OCI-LY7 (cell line): ENCODE data around the gene SUPT3H. TPM values are rescaled to one million over a fixed set of nuclear protein-coding genes. Genes with fewer than 3 reads are reported as not detected.

Experiments used
- BruUV-seq: library from RNA; stranded (reverse); fragments of 400-500 nt; replicated peaks from 2 replicates; lab custom pipeline; 2021; lab: Mats Ljungman, UMichigan
- CTCF ChIA-PET: fragments of 300-600 bp; sonication (Branson Sonifier 250); formaldehyde crosslinking; loops from one replicate; lab custom pipeline; 2022; ENCODE audit warnings: antibody characterized with exemption; ENCODE audit not compliant: unreplicated experiment; lab: Charles Lee
- POLR2A ChIA-PET: fragments of 300-600 bp; sonication (Branson Sonifier 250); formaldehyde crosslinking; loops from one replicate; lab custom pipeline; 2022; ENCODE audit warnings: antibody characterized with exemption; lab: Charles Lee
- DNase-seq: peaks from one replicate; pipeline ENCODE4 v3.0.0-alpha.2; 2015; ENCODE audit warnings: low spot score
- H2AFZ ChIP-seq: fragments of 200-600 bp; sonication (generic), shearing (Covaris generic); 2 replicates; pipeline ENCODE4 v1.6.1; 2014; ENCODE audit warnings: mild to moderate bottlenecking, antibody characterized with exemption, low read length, moderate library complexity
- H3K27ac ChIP-seq: fragments of 200-600 bp; sonication (generic); 2 replicates; pipeline ENCODE4 v1.5.1; 2014; ENCODE audit warnings: mixed run types, low read depth, mild to moderate bottlenecking, moderate library complexity, low read length, inconsistent platforms; ENCODE audit not compliant: poor library complexity, severe bottlenecking
- H3K36me3 ChIP-seq: fragments of 200-600 bp; sonication (generic); 2 replicates; pipeline ENCODE4 v1.6.1; 2014; ENCODE audit warnings: mild to moderate bottlenecking, antibody characterized with exemption, low read length, moderate library complexity, mixed read lengths; ENCODE audit not compliant: insufficient read depth
- H3K4me1 ChIP-seq: fragments of 200-600 bp; sonication (generic); 2 replicates; pipeline ENCODE4 v1.5.1; 2014; ENCODE audit warnings: mild to moderate bottlenecking, low read length; ENCODE audit not compliant: insufficient read depth, poor library complexity, severe bottlenecking
- H3K4me2 ChIP-seq: fragments of 200-600 bp; sonication (generic); 2 replicates; pipeline ENCODE4 v1.6.1; 2014; ENCODE audit warnings: mild to moderate bottlenecking, low read length
- H3K4me3 ChIP-seq: fragments of 200-600 bp; sonication (generic); 2 replicates; pipeline ENCODE4 v1.5.1; 2014; ENCODE audit warnings: mild to moderate bottlenecking, low read depth, low read length; ENCODE audit not compliant: poor library complexity, severe bottlenecking
- H3K79me2 ChIP-seq: fragments of 200-600 bp; sonication (generic); 2 replicates; pipeline ENCODE4 v1.6.1; 2016; ENCODE audit warnings: low read depth, mild to moderate bottlenecking, low read length, moderate library complexity, mixed read lengths; ENCODE audit not compliant: insufficient read depth
- H3K9me2 ChIP-seq: fragments of 200-600 bp; sonication (generic); 2 replicates; pipeline ENCODE4 v1.6.1; 2016; ENCODE audit warnings: mild to moderate bottlenecking, low read length, mixed read lengths; ENCODE audit not compliant: insufficient read depth
- H3K9me3 ChIP-seq: fragments of 200-600 bp; sonication (generic); 2 replicates; pipeline ENCODE4 v1.6.1; 2014; ENCODE audit warnings: mild to moderate bottlenecking, mixed run types, low read length, mixed read lengths
- H4K20me1 ChIP-seq: fragments of 200-600 bp; sonication (generic); 2 replicates; pipeline ENCODE4 v1.6.1; 2014; ENCODE audit warnings: mild to moderate bottlenecking, antibody characterized with exemption, low read length, moderate library complexity, mixed read lengths; ENCODE audit not compliant: insufficient read depth
- CTCF ChIP-seq: fragments of 200-600 bp; sonication (generic); conservative IDR thresholded peaks from 2 replicates; pipeline ENCODE4 v1.5.1; 2014; ENCODE audit warnings: mild to moderate bottlenecking, antibody characterized with exemption, low read length, moderate library complexity, mixed read lengths
- EZH2phosphoT487 ChIP-seq: fragments of 200-600 bp; sonication (generic); IDR thresholded peaks from 2 replicates; pipeline ENCODE4 v1.6.1; 2018; ENCODE audit warnings: low read depth, borderline replicate concordance, mild to moderate bottlenecking, mixed run types, antibody characterized with exemption, low read length, moderate library complexity, mixed read lengths
- intact Hi-C: fragments of 100-400 bp; cut with micrococcal nuclease; formaldehyde crosslinking; loops from one replicate; pipeline ENCODE4 v1.10.0; 2022; ENCODE audit not compliant: unreplicated experiment
- total RNA-seq, 2 experiments: library from RNA; depleted of rRNA in 1 of 2; stranded (reverse); fragments of >200 nt in 1 of 2; shearing (Covaris generic) in 1 of 2; gene quantifications; 2 replicates each; pipeline ENCODE4 v1.2.3, GENCODE V29; 2014 to 2022

Gene SUPT3H
- total RNA-seq, 2 experiments from 2014 or later, result 1.1 to 7.1 TPM

DNA sequence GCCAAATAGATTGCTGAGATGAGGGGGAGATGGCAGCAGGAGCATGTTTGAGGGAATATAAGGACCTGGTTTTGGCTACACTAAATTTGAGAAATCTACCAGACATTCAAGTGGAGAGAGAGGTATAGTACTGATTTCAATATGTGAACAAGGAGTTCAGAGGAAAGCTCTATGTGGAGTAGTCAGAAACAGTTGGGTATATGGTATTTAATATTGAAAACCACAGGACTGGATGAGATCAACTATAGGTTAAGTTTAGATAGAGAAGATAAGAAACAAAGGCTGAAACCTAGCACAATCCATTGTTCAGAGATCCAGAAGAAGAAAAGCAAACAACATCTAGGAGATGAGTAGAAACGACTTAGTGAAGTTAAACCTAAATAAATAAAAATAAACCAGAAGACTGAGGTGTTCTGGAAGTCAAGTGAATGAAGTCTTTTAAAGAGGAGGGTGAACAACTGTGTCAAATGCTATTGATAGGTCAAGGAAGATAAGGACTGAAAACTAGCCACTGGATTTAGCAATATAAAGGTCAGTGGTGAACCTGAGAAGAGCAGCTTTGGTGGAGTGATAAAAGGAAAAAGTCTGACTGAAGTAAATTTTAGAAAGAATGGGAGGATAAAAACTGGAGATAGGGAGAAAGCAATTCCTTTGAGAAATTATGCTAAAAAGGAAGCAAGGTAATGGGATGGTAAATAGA is 170.8 kb downstream of the SUPT3H start:
- CTCF ChIA-PET, result no interaction called here

DNA sequence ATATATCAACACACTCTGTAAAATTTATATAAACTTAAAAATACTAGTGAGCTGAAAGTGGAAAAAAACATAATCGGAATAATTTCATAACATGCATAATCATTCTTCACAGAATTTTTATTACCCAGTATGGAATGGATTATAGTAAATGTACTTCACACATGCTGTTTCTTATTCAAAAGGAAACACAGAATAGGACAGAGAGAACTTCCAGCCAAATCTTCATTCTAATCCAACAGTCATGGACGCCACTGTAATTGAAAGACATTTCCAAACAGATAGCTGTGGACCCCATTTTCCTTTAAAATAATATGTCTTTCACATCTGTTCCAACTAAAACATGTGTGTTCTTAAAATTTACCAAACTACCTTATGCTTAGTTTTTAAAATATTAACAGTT is 176.2 kb downstream of the SUPT3H start:
- Histone ChIP-seq H3K27ac (no peak overlapping the region), H3K4me1 (no peaks in the 10 kb centered on the region), H3K4me3 (no peak overlapping the region), H2AFZ (no peak overlapping the region), H3K79me2 (no peaks in the 10 kb centered on the region), H3K9me3 (no peaks in the 10 kb centered on the region), H4K20me1 (no peaks in the 10 kb centered on the region), H3K9me2 (no peaks in the 10 kb centered on the region), H3K4me2 (no peak overlapping the region), H3K36me3 (no peaks in the 10 kb centered on the region)
- TF ChIP-seq CTCF, result no peak
- TF ChIP-seq EZH2phosphoT487, result no peak
- ChIA-PET POLR2A (no interaction called here), CTCF (no interaction called here)
- intact Hi-C loops, result no loop called here
- no TSS peak for BruUV-seq
- DNase-seq, result no peak

More for the DNA sequence above, 170.8 kb downstream of the SUPT3H start:
- no peak overlapping the region for H3K4me2 ChIP-seq
- intact Hi-C loops, result no loop called here
- no peaks in the 10 kb centered on the region for H3K36me3 ChIP-seq
- H3K27ac ChIP-seq, result no peak overlapping the region
- H4K20me1 ChIP-seq, result no peaks in the 10 kb centered on the region
- no peaks in the 10 kb centered on the region for H3K4me1 ChIP-seq
- H3K9me2 ChIP-seq, result no peaks in the 10 kb centered on the region
- BruUV-seq, result no TSS peak
- no peak for TF ChIP-seq CTCF
- TF ChIP-seq EZH2phosphoT487, result no peak
- no peaks in the 10 kb centered on the region for H3K79me2 ChIP-seq
- H3K9me3 ChIP-seq, result no peaks in the 10 kb centered on the region
- no peak overlapping the region for H3K4me3 ChIP-seq
- DNase-seq, result no peak
- POLR2A ChIA-PET, result no interaction called here
- no peak overlapping the region for H2AFZ ChIP-seq

DNA sequence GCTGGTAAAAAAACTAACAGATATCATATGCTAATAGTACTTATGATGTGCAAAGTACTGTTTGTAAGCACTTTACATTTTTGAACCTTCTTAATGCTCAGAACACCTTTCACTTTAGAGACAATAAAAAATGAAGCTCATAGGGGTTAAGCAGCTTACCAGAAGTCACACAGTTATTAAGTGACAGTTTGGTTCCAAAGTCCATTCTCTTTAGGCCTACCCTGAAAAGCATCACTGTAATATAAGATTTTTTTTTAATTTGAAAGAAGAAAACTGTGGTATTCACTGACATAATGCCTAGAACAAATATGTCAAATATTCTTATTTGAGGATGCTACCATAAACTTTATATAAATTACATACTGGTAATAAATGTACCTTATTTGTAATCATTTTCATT is 177.2 kb downstream of the SUPT3H start:
- no TSS peak for BruUV-seq
- no peaks in the 10 kb centered on the region for H4K20me1 ChIP-seq
- no peaks in the 10 kb centered on the region for H3K9me3 ChIP-seq
- no peak for TF ChIP-seq CTCF
- no peak for TF ChIP-seq EZH2phosphoT487
- H2AFZ ChIP-seq, result no peak overlapping the region
- intact Hi-C loops, result no loop called here
- ChIA-PET POLR2A (no interaction called here), CTCF (no interaction called here)
- H3K79me2 ChIP-seq, result no peaks in the 10 kb centered on the region
- H3K4me2 ChIP-seq, result no peak overlapping the region
- no peak overlapping the region for H3K27ac ChIP-seq
- DNase-seq, result no peak
- no peaks in the 10 kb centered on the region for H3K9me2 ChIP-seq
- no peak overlapping the region for H3K4me3 ChIP-seq
- no peaks in the 10 kb centered on the region for H3K36me3 ChIP-seq
- no peaks in the 10 kb centered on the region for H3K4me1 ChIP-seq
